ENCODE data around the gene FILIP1. TPM values are rescaled to one million over a fixed set of nuclear protein-coding genes. Genes with fewer than 3 reads are reported as not detected.
A peak's percentile ranks its signal among the peaks of the same experiment; 100 is the strongest.

Gene FILIP1
- total RNA-seq, 1 experiment from 2014 or later: not detected

- DNase-seq (ENCODE audit: low read depth): peak; percentile 62
Observed at GRCh38 chr6:75296811-75297779, 196.5 kb downstream of the FILIP1 start.

- DNase-seq (ENCODE audit: low read depth): no peak
Observed at GRCh38 chr6:75292555-75292954, 201.0 kb downstream of the FILIP1 start.

GRCh38 chr6:75291744-75292143 is 201.9 kb downstream of the FILIP1 start:
- DNase-seq (ENCODE audit: low read depth): no peak

GRCh38 chr6:75291331-75291730 is 202.3 kb downstream of the FILIP1 start:
- DNase-seq (ENCODE audit: low read depth): no peak

- no peak for DNase-seq (ENCODE audit: low read depth)
Observed at GRCh38 chr6:75290136-75290945, 203.3 kb downstream of the FILIP1 start.

GRCh38 chr6:75288023-75288422 is 205.6 kb downstream of the FILIP1 start:
- no peak for DNase-seq (ENCODE audit: low read depth)

GRCh38 chr6:75287424-75287823 is 206.2 kb downstream of the FILIP1 start:
- no peak for DNase-seq (ENCODE audit: low read depth)

GRCh38 chr6:75286955-75287354 is 206.6 kb downstream of the FILIP1 start:
- DNase-seq (ENCODE audit: low read depth): no peak

GRCh38 chr6:75285283-75285639 is 208.3 kb downstream of the FILIP1 start:
- DNase-seq (ENCODE audit: low read depth): peak; percentile 39

- peak; percentile 99 for DNase-seq (ENCODE audit: low read depth)
Observed at GRCh38 chr6:75284632-75285282, 208.8 kb downstream of the FILIP1 start, which contains the start of gene TMEM30A. TSS of gene TMEM30A (minus strand) at chr6:75284792. CDS start at chr6:75284638, 154 bp downstream.

- no peak for DNase-seq (ENCODE audit: low read depth)
Observed at GRCh38 chr6:75283907-75284631, 209.5 kb downstream of the FILIP1 start.

- peak; percentile 7 for DNase-seq (ENCODE audit: low read depth)
Observed at GRCh38 chr6:75282706-75283105, 210.9 kb downstream of the FILIP1 start.

- DNase-seq (ENCODE audit: low read depth): no peak
Observed at GRCh38 chr6:75281653-75282052, 211.9 kb downstream of the FILIP1 start.

GRCh38 chr6:75280131-75280855 is 213.3 kb downstream of the FILIP1 start:
- DNase-seq (ENCODE audit: low read depth): no peak

- no peak for DNase-seq (ENCODE audit: low read depth)
Observed at GRCh38 chr6:75279418-75279817, 214.2 kb downstream of the FILIP1 start.

GRCh38 chr6:75278474-75279077 is 215.0 kb downstream of the FILIP1 start:
- no peak for DNase-seq (ENCODE audit: low read depth)

- peak; percentile 60 for DNase-seq (ENCODE audit: low read depth)
Observed at GRCh38 chr6:75275067-75275466, 218.5 kb downstream of the FILIP1 start.

- no peak for DNase-seq (ENCODE audit: low read depth)
Observed at GRCh38 chr6:75273009-75273408, 220.6 kb downstream of the FILIP1 start.

GRCh38 chr6:75272145-75272840 is 221.3 kb downstream of the FILIP1 start:
- DNase-seq (ENCODE audit: low read depth): no peak

- DNase-seq (ENCODE audit: low read depth): no peak
Observed at GRCh38 chr6:75268988-75269354, 224.6 kb downstream of the FILIP1 start.

All from RPMI7951 (cell line).